NCI-H748 (cell line): ENCODE data around the gene ZNHIT6.

Experiments used
- DNase-seq: peaks from one replicate; lab custom pipeline; 2025; ENCODE audit not compliant: unreplicated experiment; lab: John Stamatoyannopoulos, UW

ZNHIT6 gene

DNA sequence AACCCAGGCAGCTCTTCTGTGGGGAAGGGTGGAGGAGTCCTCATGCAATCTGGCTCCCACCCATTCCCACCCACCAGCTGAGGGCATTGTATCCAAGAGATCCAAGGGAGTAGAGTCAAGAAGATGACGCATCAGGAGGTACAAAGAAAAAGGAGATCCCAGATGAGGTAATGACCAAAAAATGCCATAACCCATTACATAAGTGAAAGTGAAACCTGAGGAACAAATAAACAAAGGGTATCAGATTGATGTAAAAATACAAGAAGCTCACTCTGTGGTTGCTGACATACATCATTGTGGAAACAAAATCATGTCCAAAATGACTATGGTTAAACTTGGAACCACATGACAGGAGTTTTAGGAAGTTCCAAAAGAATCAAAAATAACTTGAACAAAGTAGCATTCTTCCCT is 85.2 kb downstream of the ZNHIT6 start:
- no peak for DNase-seq

GRCh38 chr1:85621430-85621829 is 86.8 kb downstream of the ZNHIT6 start:
- no peak for DNase-seq

- DNase-seq: no peak
Observed at GRCh38 chr1:85617633-85618100, 90.6 kb downstream of the ZNHIT6 start.

DNA sequence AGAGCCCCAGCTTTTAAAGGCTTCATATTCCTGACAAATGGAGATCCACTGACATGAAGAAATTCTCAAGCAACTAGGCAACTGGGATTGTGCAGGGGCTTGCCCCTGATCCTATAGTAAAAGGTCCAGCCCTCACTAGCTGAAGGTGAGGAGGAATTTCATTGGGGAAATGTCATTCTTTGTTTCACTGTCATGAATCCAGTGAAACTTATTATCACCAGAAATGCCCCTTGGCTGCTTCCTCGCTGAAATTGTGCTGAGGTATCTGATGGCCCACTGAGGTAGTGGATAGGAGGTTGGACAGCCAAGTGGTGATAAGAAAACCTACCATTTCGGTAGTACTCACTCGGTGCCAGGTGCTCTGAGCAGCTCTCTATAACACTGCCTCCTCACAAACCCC is 91.5 kb downstream of the ZNHIT6 start:
- DNase-seq: no peak

DNA sequence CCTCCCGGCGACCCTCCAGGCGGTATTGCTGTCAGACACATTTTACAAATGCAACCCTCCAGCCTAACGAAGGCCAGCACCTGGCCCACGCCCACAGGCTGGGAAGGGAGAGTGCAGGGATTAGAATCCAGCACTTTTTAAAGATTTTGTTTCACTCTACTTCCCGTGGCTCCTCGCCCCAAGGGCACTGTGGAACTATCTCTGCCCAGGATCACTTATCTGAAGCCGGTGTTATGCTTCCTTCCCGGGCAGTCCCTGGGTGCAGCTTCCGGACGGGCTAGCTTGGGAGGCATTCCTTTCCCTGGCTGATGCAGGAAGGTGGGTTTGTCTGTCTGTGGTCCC is 91.9 kb downstream of the ZNHIT6 start:
- no peak for DNase-seq

DNA sequence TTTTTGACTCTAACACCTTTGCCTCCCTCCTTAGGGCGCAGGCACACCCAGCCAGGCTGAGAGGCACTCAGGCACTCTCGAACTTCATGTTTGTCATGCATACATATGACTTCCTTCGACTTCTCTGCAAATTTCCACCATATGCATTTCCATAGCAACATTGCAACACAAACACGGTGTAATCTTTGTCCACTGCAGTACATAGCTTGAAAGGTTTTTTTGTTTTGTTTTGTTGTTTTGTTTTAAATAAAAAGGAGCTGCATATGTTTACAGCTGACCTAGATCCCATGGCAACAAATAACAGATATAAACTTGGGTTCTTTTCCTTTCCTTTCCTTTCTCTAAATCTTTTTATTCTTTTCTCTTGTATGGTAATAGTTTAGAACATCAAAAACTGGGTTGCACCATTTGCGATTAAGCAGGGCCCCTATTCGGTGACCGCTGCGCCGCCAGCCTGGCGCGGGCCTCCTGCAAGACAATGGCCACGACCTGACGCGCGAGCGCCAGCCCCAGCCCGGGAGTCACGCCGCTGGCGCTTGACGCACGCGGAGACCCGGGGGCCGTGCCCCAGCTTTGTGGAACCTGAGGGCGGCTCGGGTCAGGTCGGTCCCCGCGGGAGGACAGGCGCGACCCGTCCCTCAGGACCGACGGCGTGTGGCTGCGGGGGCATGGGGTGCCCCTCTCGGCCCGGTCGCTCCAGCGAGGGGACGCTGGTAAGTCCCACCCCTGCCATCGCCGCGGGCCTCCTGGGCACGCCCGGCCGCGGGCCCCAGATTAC is 92.5 kb downstream of the ZNHIT6 start:
- no peak for DNase-seq

DNA sequence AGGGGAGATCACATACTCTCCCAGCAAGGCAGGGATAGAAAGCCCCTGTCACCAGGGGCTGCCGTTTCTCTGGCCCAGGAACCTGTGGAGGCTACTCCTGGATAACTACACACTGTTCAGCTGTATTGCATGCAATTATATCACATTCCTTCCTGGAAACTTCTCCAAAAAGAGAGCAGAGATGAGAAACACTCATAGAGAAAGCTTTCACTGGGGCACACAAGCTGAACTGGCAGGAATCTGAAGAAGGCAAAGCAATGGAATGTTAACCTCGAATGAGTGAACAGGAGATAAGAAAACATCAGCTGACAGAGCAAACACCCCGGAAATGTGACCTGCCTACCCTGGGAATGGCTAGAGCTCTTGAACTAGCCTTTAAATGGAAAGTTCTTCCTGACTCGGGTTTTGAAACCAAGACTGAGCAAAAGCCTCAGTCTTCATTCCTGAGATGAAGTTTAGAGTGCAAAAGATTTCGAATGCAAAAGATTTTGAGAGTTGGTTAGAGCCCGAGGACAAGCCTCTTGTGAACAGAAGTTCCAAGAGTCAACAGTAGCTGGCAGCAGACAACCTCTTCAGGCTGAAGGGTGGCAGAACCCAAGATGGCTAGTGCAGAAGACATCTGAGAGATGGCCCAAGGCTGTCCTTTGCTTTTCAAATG is 95.4 kb downstream of the ZNHIT6 start:
- DNase-seq: peak; percentile 15

DNA sequence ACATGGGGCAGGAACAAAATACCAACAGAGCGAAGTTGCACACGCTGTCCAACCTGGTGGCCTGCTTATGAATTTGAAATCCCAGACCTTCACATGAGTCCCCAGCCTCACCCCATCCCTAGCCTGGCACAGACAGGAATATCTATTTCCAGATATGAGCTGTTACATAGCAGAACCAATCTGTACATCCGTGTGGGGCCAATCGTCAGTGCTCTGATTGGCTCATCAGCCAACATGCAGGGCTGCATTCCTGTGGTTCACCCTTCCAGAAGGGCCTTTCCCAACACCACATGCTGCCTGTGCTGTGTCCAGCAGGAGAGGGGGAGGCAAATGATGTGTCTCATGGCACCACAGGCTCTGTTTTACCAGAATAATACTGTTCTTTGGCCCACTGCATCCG is 96.4 kb downstream of the ZNHIT6 start:
- DNase-seq: no peak

DNA sequence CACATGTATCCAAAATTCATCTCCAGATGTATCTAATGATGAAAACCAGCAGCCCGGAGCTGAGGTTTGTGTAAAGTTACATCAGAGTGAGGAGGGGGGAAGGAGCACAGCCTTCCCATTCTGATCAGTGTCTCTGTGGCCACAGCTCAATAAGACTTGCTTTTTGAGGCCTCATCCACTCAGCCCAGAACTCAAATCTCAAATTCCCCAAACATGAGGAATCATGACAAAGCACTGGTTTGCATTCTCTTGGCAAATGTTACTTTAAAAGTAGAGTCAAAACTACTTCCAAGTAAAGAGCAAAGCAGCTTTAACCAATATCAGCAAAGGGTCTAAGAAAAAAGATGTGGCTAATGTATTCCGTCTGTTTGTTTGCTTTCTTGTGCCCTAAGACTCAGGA is 96.8 kb downstream of the ZNHIT6 start:
- DNase-seq: no peak

- no peak for DNase-seq
Observed at GRCh38 chr1:85609976-85610375, 98.3 kb downstream of the ZNHIT6 start.

- no peak for DNase-seq
Observed at GRCh38 chr1:85608851-85609250, 99.4 kb downstream of the ZNHIT6 start.

DNA sequence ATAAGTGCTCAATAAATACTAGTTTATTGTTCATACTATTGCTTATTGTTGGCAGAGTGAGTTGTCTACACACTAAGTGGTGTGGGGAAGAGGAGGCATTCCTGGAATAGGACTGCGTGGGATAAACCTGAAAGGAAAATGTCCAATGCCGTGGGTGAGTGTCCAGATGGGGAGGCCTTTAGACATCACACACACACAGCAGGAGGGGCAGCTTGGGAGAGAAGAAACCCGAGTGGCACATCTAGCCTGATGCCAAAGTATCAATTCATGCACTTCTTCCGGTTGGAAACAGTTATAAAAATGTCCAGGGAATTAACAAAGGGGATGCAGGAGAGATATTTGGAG is 100.3 kb downstream of the ZNHIT6 start:
- no peak for DNase-seq

GRCh38 chr1:85607126-85607920 is 100.9 kb downstream of the ZNHIT6 start:
- DNase-seq: no peak

- no peak for DNase-seq
Observed at GRCh38 chr1:85606414-85606800, 101.8 kb downstream of the ZNHIT6 start.

GRCh38 chr1:85605484-85606413 is 102.5 kb downstream of the ZNHIT6 start:
- DNase-seq: peak; percentile 14

DNA sequence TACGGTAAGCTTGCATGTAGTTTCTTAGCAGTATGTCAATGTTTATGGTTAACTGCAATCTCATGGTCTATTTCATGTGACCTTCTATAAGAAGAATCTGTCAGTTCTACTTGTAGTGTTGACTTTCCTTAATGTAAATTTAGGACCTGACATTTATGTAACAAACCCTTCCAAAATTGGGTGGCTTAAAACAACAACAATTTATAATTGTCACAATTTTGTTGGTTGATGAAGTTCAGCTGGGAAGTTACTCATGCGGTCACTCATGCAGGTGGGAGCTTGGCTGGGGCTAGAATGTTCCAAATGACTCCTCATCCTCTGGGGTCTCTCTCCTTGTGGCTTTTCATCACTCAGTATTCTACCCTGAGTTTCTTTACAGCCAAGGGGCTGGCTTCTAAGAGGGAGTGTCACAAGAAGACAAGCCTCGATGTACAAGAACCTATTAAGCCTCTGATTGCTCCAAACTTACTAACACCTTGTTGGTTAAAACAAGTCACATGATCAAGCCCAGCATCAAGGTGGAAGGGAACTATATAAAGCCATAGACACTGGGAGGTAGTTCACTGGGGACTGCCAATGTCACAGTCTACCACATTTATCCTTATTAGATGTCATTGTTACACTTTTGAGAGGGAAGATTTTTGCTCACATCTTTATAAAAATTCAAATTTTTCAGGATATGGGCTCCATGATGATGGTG is 103.8 kb downstream of the ZNHIT6 start:
- DNase-seq: no peak

DNA sequence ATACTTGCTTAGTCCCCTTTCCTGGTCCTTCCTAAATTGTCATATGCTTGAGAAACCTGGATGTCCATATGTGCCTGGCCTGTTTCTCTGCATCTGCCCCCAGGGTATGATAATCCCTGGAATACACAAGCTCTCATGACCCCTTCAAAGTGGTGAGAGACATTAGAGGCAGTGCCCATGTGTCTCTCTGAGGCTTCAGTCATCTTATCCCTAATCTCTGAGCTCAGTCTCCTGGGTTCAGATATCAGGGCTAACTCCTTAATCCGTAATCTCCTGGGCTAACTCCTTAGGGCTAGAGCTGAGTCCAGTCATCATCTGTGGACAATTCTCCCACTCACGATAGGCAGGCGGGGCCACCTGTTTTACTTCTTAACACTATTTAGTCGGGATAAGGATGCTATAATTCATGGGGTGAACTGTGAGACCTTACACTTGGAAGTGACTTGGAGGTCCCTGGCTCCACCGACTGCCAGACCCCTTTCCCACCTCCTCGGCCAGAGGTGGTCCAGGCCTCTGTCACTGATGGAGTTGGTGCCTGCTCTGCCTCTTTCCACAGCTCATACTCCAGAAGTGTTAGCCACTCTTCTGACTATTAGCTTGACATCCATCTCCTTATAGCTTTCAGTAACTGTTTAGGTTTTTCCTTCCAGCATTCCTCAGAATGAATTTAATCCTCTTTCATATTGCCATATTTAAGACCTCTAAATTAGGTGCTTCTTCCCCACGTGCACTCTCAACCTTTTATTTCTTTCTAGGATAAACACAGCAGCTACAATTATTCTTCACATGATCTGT is 105.0 kb downstream of the ZNHIT6 start:
- DNase-seq: no peak

DNA sequence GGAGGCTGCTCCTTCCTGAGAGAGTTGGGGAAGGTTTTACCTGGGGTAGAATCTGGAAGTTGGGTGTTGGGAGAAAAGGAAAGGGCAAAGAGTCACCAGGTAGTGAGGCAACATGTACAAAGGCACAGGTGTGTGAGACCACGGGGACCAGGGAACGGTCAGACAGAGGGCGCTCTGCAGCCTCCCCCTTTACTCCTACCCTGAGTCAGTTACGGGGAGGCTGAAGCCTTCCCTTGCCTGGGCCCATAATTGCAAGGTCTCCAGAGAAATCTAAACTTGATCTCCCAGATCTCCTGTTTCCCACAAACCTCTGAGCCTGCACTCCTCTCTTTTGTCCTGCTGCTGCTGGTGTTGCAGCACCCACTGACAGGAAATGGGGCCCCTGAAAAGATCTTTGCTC is 105.7 kb downstream of the ZNHIT6 start:
- DNase-seq: no peak

- no peak for DNase-seq
Observed at GRCh38 chr1:85601901-85602300, 106.3 kb downstream of the ZNHIT6 start.

- DNase-seq: no peak
Observed at GRCh38 chr1:85599681-85600080, 108.6 kb downstream of the ZNHIT6 start.
